ENCODE data around the gene GHR. TPM values are rescaled to one million over a fixed set of nuclear protein-coding genes. Genes with fewer than 3 reads are reported as not detected.

Gene GHR
- total RNA-seq, 2 donors from 2014 or later: 6.4 to 12.8 TPM

GRCh38 chr5:42767491-42768105 is 344.4 kb downstream of the GHR start:
- H3K27ac ChIP-seq: no peak overlapping the region
- no peaks in the 10 kb centered on the region for H3K9me3 ChIP-seq
- DNase-seq (ENCODE audit: low spot score) (no peak), ATAC-seq (ENCODE audit: insufficient number of reproducible peaks, low FRiP score, low read depth) (no peak)
- no peaks in the 10 kb centered on the region for H3K27me3 ChIP-seq (replicated peaks; ENCODE audit: insufficient read depth)
- peak; percentile 51 for TF ChIP-seq CTCF (IDR thresholded peaks at IDR 0.05)
- no peak overlapping the region for H3K4me3 ChIP-seq
- H3K36me3 ChIP-seq: no peaks in the 10 kb centered on the region
- H3K4me1 ChIP-seq (ENCODE audit: control insufficient read depth in 1 of 2, low read depth in 2 of 2): no peaks in the 10 kb centered on the region

- DNase-seq (ENCODE audit: low spot score): no peak
- ATAC-seq (ENCODE audit: insufficient number of reproducible peaks, low FRiP score, low read depth): no peak
- no peak for TF ChIP-seq CTCF (IDR thresholded peaks at IDR 0.05)
- Histone ChIP-seq H3K27ac (no peak overlapping the region), H3K4me3 (no peak overlapping the region), H3K4me1 (ENCODE audit: control insufficient read depth in 1 of 2, low read depth in 2 of 2) (no peaks in the 10 kb centered on the region), H3K36me3 (no peaks in the 10 kb centered on the region), H3K27me3 (replicated peaks; ENCODE audit: insufficient read depth) (no peaks in the 10 kb centered on the region), H3K9me3 (no peaks in the 10 kb centered on the region)
Observed at GRCh38 chr5:42768106-42768504, 344.9 kb downstream of the GHR start.

DNA sequence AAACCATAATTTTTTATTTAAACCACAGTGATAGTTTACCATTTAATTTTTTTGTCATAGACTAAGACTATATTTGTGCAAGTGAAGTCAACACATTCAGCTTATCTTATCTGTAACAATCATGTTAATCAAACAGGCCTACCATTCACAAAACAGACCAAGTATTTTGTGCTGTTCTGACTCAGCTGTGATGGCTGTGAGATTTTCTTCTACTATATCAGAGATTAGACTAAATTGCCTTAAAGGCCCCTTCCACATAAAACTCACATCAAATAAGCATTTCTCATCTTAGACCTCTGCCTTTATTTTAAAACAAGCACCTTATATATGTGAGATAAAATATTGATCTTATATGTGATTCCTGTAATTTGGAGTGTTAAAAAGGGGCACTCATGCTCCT is 346.8 kb downstream of the GHR start:
- TF ChIP-seq CTCF (IDR thresholded peaks at IDR 0.05): no peak
- ATAC-seq (ENCODE audit: insufficient number of reproducible peaks, low FRiP score, low read depth): no peak
- Histone ChIP-seq H3K36me3 (no peaks in the 10 kb centered on the region), H3K27ac (no peak overlapping the region), H3K27me3 (replicated peaks; ENCODE audit: insufficient read depth) (no peaks in the 10 kb centered on the region), H3K4me3 (no peak overlapping the region), H3K4me1 (ENCODE audit: control insufficient read depth in 1 of 2, low read depth in 2 of 2) (no peaks in the 10 kb centered on the region), H3K9me3 (no peaks in the 10 kb centered on the region)
- no peak for DNase-seq (ENCODE audit: low spot score)
